Left ventricle myocardium superior (tissue), 1 donor: ENCODE results near the gene STK10. TPM values are rescaled to one million over a fixed set of nuclear protein-coding genes. Genes with fewer than 3 reads are reported as not detected.
"Not testable (repeated sequence)": the region's sequence is repeated elsewhere in the genome, so short reads cannot be mapped to it uniquely, and the experiment has no call there.

Experiments used
- ATAC-seq: fragments of 200-7000 bp; cut with Tn5 transposase; one replicate; pipeline ENCODE4 v1.9.1; 2020; ENCODE audit warnings: mild to moderate bottlenecking, moderate library complexity
- DNase-seq: peaks from one replicate; pipeline ENCODE4 v3.0.0-alpha.2; 2020
- intact Hi-C: fragments of 100-400 bp; cut with micrococcal nuclease; formaldehyde crosslinking; loops from one replicate; pipeline ENCODE4 v1.11.0; 2022
- long read RNA-seq: library from polyadenylated mRNA; unstranded; transcript quantifications from one replicate; pipeline ENCODE4 v2.0.0, GENCODE V29; 2021
- total RNA-seq: library from RNA; stranded (reverse); fragmentation: NEBNext Ultra II Directional; extraction: Animal tissue kit (Norgen Biotek cat#: 25700); gene quantifications from one replicate; pipeline ENCODE4 v1.2.1, GENCODE V29; 2021
- donor health status: DM: no; HTN: yes; CAD: no; lungs with severe emphysema.

STK10 gene
- 6.9 TPM for total RNA-seq
- long read RNA-seq, full-length matches to known transcripts: 1 of 3 reads
- long read RNA-seq, partial matches to known transcripts: 1 of 3 reads
- long read RNA-seq, other reads (novel, unspliced or antisense): 1 of 3 reads

DNA sequence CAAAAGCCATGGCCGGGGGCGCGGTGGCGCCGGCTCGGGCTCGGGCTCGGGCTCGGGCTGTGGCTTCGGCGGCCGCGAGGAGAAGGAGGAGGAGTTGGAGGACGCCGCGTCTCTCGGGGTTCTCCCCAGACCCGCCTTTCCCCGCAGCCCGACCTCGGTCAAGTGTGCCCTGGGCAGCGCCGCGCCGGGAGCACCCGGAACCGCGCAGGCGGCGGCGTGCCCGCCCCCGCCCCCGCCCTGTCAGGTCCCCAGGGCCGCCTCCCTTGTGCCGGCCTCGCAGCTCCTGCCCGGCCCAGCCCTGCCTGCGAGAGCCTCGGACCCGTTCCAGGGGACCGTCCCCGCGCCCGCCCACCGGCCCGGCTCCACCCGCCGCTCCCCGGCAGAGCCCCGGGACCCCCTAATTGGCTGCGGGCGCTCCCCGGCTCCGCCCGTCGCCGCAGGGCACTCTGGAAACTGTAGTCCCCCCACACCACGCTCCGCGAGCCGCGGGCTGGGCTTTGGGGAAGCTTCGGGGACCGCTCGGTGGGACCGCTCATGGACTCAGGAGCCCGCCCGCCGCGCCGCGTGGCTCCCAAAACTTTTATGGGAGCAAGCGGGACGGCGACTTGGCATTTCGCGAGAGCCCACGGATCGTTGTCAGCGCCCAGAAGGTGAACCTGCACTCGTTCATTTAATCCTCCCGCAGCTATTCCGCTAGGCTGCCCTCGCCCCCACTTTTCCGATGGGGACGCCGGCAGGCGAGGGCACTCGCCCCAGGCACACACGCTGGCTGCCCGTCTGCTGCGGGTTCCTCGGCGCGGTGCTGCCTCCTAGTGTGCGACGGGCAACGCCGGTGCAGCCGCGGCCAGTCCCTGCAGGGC, at the start of gene STK10:
STK10 (minus strand) TSS at position 192 of the 860 bp plus-strand sequence; CDS start at position 10, 182 bp downstream.
- intact Hi-C loops: no loop called here

DNA sequence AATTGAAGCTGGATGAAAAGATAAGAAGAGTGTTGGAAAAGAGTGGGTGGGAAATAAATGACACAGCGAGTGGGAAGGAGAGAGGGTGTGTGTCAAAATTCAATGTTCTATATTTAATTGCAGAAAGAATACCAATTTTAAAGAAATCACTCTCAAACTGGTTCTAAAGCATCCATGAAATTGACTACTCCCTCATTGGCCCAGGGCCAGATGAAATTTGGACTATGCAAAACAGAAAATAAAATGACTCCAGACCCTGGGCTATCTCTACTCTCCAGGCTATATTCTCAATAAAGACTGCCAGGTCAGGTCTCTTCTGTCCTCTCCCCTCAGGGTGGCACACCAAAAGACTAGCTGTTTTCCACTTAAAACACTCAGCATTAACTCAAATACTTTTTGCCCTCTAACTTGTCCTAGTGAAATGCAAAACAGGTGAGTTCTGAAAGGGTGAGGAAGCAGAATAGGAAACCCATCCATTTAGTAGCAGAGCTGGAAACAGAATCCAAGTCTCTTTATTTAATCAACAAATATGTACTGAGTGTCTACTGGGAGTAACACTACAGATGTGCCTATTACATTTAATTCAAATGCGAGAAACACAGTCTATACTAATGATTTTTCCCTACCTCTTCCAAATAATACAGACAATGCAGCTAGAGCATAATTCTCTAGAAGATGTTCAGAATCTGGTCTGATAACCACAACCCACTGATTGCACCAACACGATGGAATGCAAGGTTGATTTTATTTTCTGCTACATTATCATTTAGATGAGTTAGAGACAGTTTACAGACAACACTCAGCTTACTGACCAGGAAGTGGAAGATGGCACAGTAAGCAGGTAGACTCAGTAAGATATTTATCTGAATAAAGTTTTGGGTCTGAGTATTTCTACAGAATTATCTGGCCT, 48.1 kb upstream of the STK10 start:
- no peak for ATAC-seq
- no peak for DNase-seq
- intact Hi-C loops: no loop called here

More for the DNA sequence above, at the start of gene STK10:
- ATAC-seq: peak; percentile 96
- DNase-seq: peak; percentile 96

DNA sequence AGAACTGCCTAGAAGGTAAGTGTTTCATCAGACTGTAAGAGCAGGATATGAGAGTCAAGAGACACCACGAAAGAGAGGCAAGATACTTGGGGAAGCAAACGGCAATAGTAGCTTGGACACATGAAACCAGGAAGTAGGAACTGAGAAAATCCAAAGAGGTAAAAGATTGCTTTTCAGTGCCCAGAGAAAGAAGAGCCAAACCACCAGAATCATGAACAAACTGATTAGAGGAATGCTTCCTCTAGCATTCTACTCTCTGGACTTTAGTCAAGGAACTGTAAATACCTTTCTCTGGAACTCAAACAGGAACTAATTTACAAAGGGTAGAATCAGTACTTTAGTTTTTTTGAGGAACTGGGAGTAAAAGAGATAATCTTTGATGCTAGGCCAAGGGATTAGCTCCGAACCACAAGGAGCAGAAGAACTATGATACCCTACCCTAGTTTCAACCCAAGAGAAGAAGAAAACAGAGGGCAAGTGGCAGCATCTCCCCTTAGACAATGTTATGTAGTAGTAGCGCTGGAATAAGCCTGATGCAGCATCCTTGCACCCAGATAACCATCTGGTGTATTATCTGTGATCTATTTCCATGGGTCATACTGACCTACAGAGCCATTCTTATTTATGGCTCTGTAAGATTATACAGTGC, 47.2 kb upstream of the STK10 start:
- DNase-seq (no peak), ATAC-seq (no peak)
- intact Hi-C loops: no loop called here

DNA sequence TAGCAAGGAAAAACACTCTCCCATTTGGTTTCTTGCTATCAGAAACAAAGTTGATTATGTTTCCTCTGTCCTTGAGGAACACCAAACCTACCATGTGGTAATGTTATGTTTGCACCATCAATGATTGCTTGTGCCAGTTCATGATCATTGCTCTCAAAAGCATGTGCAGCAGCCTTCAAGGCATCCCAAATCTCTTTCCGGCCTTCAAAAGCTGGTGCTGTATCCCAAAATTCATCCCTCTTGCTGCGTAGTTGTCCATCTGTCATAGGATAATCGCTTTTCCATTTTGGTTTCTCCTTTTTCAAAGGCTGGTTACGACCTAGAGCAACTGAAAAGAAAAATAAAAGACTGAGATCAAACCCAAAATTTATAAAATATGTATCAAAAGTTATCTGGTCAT, 46.0 kb upstream of the STK10 start:
- no peak for DNase-seq
- intact Hi-C loops: no loop called here
- ATAC-seq: no peak

DNA sequence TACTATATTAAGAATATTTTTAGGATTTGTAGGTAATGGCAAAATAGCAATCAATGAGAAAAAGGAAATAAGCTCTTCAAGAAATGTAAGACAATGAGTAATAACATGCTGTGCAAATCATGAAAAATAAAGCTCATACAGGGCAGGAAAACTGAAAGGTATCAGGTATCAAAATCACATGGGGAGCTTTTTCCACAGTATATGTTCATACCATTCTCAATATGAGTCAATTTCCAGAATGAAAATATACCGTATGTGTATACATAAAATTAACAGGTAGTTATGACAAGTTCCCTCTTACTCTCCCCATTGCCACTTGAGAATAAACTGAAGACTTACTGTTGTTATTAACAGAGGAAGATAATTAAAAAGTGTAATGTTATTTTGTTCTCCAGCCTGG, 41.9 kb upstream of the STK10 start:
- intact Hi-C loops: no loop called here
- no peak for ATAC-seq
- no peak for DNase-seq

DNA sequence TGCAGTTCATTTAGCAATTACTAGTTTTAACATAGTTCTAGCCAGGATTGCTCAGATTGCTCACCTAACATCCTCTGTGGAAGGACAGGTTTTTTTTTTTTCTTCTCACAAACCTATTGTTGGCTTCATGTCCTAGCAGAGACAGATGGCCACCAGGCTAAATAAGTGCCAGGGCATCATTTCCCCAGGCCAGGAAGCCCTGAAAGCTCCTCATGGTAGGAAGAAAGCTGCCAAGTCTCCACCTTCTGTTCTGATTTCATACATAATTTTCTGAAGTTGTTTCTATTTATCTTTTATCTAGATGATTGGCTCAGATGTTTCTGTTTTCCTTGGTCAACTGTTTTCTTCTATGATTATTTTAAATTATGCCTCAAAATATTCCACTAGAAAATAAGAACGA, 37.0 kb upstream of the STK10 start:
- intact Hi-C loops: no loop called here
- DNase-seq (no peak), ATAC-seq (no peak)

DNA sequence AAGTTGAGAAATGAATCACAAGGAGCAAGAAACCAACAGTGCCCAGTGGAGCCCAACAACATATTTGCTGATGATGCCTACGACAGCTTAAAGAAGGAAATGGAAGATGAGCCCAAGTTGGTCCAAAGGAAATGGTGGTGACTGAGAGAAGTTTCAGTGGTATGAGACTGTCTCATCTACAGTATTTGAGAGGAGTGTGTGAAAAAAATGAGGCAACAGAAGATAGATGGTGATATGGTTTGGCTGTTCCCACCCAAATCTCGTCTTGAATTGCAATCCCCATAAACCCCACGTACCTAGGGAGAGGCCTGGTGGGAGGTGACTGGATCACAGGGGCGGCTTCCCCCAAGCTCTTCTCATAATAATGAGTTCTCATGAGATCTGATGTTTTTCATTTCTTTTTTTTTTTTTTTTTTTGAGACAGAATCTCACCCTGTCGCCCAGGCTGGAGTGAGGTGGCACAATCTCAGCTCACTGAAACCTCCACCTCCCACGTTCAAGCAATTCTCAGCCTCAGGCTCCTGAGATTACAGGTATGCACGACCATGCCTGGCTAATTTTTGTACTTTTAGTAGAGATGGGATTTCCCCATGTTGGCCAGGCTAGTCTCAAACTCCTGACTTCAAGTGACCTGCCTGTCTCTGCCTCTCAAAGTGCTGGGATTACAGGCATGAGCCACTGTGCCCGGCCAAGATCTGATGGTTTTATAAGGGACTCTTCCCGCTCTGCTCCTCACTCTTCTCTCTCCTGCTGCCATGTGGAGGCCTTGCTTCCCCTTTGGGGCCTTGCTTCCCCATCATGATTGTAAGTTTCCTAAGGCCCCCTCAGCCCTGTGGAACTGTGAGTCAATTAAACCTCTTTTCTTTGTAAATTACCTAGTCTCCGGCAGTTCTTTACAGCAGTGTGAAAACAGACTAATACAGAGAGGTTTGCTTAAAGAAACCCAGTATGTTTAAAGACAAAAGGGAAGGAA, 36.2 kb upstream of the STK10 start:
- intact Hi-C loops: no loop called here
- ATAC-seq (no peak), DNase-seq (no peak)

DNA sequence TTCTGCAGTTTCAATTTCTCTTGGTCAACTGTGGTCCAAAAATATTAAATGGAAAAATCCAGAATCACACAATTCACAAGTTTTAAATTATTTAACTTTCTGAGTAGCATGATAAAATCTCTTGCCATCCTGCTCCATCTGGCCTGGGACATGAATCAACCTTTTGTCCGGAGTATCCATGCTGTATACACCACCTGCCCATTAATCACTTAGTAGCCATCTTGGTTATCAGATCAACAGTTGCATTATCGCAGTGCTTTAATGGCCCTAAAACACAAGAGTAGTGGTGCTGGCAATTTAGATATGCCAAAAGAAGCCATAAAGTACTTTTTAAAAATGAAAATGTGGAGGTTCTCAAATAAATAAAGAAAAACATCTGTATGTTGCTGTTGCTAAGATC, 31.3 kb upstream of the STK10 start:
- intact Hi-C loops: no loop called here
- no peak for ATAC-seq
- DNase-seq: no peak

DNA sequence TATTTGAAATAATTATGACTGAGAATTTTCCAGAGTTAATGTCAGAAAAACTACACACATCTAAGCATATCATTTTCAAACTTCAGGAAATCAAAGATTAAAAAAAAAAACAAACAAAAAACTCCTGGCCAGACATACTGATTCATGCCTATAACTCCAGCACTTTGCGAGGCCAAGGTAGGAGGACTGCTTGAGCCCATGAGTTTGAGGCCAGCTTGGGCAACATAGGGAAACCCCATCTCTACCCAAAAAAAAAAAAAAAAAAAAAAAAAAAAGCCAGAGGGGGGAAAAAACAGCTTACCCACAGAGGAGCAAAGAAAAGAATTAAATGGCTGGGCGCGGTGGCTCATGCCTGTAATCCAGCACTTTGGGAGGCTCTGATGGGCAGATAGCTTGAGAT, 28.3 kb upstream of the STK10 start:
- intact Hi-C loops: no loop called here
- ATAC-seq: no peak

DNA sequence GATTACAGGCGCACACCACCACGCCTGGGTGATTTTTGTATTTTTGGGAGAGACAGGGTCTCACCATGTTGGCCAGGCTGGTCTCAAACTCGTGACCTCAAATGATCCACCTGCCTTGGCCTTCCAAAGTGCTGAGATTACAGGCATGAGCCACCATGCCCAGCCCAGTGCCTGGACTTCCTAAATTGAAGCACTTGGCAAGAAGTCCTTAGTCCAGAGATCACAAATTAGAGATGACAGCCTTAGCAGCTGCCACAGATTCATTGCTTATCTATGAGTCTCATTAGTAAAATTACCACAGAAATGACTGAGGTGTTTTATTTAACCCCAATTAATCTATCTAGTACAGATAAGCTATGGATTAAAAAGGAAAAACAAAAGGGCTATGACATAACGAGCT, 25.1 kb upstream of the STK10 start:
- DNase-seq (no peak), ATAC-seq (no peak)
- intact Hi-C loops: no loop called here

More for the DNA sequence above, 28.3 kb upstream of the STK10 start:
- DNase-seq: no peak

DNA sequence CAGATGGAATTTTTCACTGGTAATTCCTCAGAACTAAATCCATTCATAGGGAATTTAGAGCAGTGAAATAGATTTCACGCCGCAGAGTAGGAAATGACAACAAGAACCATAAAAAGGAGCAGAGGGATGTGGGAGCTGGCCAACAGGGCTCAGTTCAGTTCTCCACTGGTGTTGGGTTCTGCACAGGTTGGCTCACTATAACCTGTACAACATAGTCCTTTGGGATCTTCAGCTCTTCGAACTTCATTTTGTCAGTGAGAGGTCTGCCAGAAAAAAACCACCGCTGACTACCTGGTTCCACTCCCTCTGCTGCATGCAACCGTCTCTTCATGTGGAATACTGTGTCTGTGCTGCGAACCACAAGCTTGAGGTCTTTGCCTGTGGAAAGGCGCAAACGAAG, 23.7 kb upstream of the STK10 start:
- intact Hi-C loops: no loop called here
- no peak for DNase-seq
- ATAC-seq: no peak

DNA sequence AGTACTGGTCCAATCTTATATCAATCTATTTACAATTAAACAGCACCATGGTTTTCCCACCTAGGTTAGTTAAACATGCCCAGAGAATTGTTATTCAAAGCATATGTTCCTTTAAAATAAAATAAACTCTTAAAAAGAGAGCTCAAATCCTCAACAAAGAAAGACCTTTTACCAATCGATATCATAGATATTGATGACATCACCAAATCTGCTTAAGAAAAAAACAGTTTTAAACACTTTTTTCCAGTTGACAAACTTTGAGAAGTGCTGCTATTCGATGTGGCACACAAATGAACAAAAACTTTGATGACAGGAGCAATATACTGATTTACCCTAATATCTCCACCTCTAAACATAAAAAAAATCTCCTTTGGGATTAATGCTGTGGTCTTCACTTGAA, 21.7 kb upstream of the STK10 start:
- DNase-seq (no peak), ATAC-seq (no peak)
- intact Hi-C loops: no loop called here

DNA sequence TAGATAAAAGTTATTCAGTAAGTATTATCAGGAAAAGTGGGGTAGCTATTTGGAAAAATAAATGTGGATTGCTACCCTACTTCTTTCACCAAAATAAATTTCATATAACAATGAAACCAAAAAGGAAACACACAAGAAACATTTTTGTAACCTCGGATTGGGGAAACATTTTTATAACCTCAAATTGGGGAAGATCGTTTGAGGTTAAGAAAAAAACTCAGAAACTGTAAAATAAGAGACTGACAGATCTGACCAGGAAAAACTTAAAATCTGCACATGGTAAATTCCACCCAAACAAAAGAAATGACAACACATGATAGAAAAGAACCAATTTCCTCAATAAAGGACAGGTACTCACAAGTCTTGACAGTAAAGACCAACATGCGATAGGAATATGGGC, 19.5 kb upstream of the STK10 start:
- intact Hi-C loops: no loop called here
- no peak for DNase-seq
- ATAC-seq: no peak

DNA sequence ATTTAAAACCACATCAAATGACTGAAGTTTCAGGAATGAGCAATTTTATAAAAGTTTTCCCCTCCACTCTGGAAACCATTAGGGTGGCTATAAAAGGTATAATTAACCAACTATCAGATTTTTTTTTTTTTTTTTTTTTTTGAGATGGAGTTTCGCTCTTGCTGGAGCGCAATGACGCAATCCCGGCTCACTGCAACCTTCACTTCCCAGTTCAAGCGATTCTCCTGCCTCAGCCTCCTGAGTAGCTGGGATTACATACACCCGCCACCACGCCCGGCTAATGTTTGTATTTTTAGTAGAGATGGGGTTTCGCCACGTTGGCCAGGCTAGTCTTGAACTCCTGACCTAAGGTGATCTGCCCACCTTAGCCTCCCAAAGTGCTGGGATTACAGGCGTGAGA, 18.0 kb upstream of the STK10 start:
- DNase-seq, intact Hi-C loops, ATAC-seq: not testable (repeated sequence)

DNA sequence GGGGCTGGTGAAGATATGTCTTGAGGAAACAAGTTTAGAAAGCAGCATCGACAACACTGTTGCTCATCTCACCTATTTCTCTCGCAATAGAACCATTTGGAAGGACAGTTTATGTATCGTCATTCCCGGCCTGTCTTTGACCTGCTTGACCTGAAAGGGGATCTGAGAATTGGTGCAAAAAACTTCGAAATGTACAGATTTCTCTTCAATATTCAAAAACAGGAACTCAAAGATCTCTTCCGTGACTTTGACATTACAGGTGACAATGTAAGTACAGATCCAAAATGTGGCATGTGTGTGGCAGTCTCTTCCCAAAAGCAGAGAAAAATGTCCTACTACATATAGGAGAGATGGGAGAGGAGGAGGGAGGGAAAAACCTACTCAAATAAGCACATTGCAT, 12.5 kb upstream of the STK10 start:
- intact Hi-C loops: no loop called here
- DNase-seq (no peak), ATAC-seq (no peak)

DNA sequence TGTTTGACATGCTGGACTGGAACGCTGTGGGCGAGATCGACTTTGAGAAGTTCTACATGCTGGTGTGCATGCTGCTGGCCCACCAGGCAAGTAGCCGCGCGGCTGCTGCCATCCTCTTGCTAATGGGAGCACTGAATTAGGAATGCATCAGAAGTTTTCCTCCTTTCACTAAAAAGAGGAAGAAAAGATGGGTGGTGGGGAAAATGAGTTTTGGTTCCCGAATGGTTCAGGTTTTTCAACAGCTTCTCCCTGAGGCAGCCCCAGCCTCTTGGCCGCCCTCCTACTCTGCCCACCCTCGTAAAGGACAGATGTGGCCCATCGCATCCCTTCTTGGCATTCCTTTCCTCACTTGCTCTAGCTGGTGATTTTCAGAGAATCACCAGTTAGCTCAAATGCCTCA, 11.4 kb upstream of the STK10 start:
- no peak for ATAC-seq
- intact Hi-C loops: no loop called here
- no peak for DNase-seq

DNA sequence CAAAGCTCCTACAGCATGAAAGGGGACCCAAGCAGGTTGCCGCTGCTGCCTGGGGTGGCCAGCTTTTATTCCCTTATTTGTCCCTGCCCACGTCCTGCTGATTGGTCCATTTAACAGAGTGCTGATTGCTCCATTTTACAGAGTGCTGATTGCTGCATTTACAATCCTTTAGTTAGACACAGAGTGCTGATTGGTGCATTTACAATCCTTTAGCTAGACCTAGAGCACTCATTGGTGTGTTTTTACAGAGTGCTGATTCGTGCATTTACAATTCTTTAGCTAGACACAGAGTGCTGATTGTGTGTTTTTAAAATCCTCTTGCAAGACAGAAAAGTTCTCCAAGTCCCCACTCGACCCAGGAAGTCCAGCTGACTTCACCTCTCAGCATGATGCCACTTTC, 9.8 kb upstream of the STK10 start:
- ATAC-seq, intact Hi-C loops, DNase-seq: not testable (repeated sequence)

DNA sequence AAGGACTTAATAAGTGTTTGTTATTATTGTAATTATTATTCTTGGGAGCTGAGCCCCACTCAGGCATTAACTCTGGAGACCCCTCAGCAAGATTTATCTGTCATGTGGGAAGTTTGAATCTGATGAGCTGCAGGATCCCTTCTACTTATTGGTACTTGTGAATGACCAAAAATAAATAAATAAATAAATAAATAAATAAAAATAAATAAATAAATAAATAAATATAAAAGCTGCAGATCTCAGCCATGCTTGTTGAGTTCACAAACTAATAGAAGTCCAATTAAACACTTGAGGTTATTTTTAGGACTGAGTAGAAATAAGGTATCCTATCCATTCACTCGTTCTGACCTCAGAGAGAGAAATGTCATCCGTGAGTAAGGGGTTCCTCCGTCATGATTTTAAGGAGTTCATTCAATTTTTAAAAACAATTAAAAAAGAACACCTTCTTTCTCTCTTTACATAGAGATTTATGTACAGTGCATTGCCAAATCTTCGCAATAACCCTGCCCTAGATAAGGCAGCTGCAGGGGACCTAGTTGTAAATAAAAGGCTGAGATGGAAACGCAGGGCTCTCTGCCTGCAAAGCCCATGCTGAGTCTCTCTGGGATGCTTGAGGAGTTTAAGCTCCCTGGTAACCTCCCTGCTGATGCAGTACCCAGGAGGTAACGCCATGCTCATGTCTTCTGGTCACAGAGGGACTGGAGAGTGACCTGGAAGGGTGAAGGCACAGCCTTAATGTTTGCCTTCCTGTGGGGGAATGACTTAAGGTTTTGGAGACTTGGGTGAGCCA, 7.2 kb upstream of the STK10 start:
- intact Hi-C loops: no loop called here
- ATAC-seq (no peak), DNase-seq (no peak)
